GM23248 (cell line): Measurements from ENCODE around the gene COX8C. TPM values are rescaled to one million over a fixed set of nuclear protein-coding genes. Genes with fewer than 3 reads are reported as not detected.
A peak's percentile ranks its signal among the peaks of the same experiment; 100 is the strongest.

ENCODE experiments used
- DNase-seq: peaks from one replicate; pipeline ENCODE4 v3.0.0-alpha.2; 2015
- H2AFZ ChIP-seq: fragments of 200-600 bp; sonication (generic); 2 replicates; pipeline ENCODE4 v1.6.1; 2016; ENCODE audit warnings: antibody characterized with exemption
- H3F3A ChIP-seq: fragments of 200-600 bp; sonication (generic); 2 replicates; pipeline ENCODE4 v1.6.1; 2016; ENCODE audit warnings: mild to moderate bottlenecking, antibody characterized with exemption, mixed run types; ENCODE audit not compliant: insufficient read depth
- H3K27ac ChIP-seq: fragments of 200-600 bp; sonication (generic); 2 replicates; pipeline ENCODE4 v1.5.1; 2016; ENCODE audit warnings: mild to moderate bottlenecking
- H3K27me3 ChIP-seq: fragments of 200-600 bp; sonication (generic); replicated peaks from 2 replicates; pipeline ENCODE4 v1.6.1; 2016; ENCODE audit warnings: mild to moderate bottlenecking; ENCODE audit not compliant: insufficient read depth
- H3K36me3 ChIP-seq: fragments of 200-600 bp; sonication (generic); 2 replicates; pipeline ENCODE4 v1.6.1; 2016; ENCODE audit warnings: low read depth, mild to moderate bottlenecking
- H3K4me1 ChIP-seq: fragments of 200-600 bp; sonication (generic); 2 replicates; pipeline ENCODE4 v1.6.1; 2016; ENCODE audit warnings: mild to moderate bottlenecking; ENCODE audit not compliant: insufficient read depth
- H3K4me2 ChIP-seq: fragments of 200-600 bp; sonication (generic); one replicate; pipeline ENCODE4 v1.6.1; 2016; ENCODE audit warnings: mild to moderate bottlenecking; ENCODE audit not compliant: unreplicated experiment
- H3K4me3 ChIP-seq: fragments of 200-600 bp; sonication (generic); 2 replicates; pipeline ENCODE4 v1.5.1; 2016; ENCODE audit warnings: mild to moderate bottlenecking
- H3K79me2 ChIP-seq: fragments of 200-600 bp; sonication (generic); 2 replicates; pipeline ENCODE4 v1.6.1; 2016; ENCODE audit warnings: mild to moderate bottlenecking; ENCODE audit not compliant: insufficient read depth
- H3K9ac ChIP-seq: fragments of 200-600 bp; sonication (generic); 2 replicates; pipeline ENCODE4 v1.6.1; 2016; ENCODE audit warnings: mild to moderate bottlenecking
- H3K9me2 ChIP-seq: fragments of 200-600 bp; sonication (generic); 2 replicates; pipeline ENCODE4 v1.6.1; 2016; ENCODE audit warnings: mixed run types, mild to moderate bottlenecking, moderate library complexity; ENCODE audit not compliant: insufficient read depth
- H3K9me3 ChIP-seq: fragments of 200-600 bp; sonication (generic); one replicate; pipeline ENCODE4 v1.6.1; 2017; ENCODE audit warnings: low read depth
- H4K20me1 ChIP-seq: fragments of 200-600 bp; sonication (generic); 2 replicates; pipeline ENCODE4 v1.6.0; 2016; ENCODE audit not compliant: insufficient read depth
- EZH2 ChIP-seq: fragments of 200-600 bp; sonication (generic); IDR thresholded peaks from 2 replicates; pipeline ENCODE4 v1.6.1; 2018; ENCODE audit warnings: antibody characterized with exemption, mild to moderate bottlenecking; ENCODE audit not compliant: insufficient read depth, poor library complexity, severe bottlenecking
- EZH2phosphoT487 ChIP-seq: fragments of 200-600 bp; sonication (generic); IDR thresholded peaks from 2 replicates; pipeline ENCODE4 v1.6.1; 2018; ENCODE audit warnings: antibody characterized with exemption, moderate library complexity, mild to moderate bottlenecking, low read depth; ENCODE audit not compliant: insufficient read depth
- WGBS, 2 experiments: methylation state at CpG; one replicate each; pipeline ENCODE4 v1.1.6; 2015 to 2017; ENCODE audit warnings: low lambda C conversion rate in 2 of 2, low coverage in 1 of 2; ENCODE audit errors: missing lambda C conversion rate in 2 of 2; 5-methylcytosine and 5-hydroxymethylcytosine counted together
- in situ Hi-C: fragments of 300-500 bp; cut with MboI; formaldehyde crosslinking; loops from 2 replicates; pipeline ENCODE4 v1.15.0; 2020
- polyA plus RNA-seq: library from polyadenylated mRNA; unstranded; fragments of >200 nt; fragmentation: Nextera tagmentation; extraction: Ambion mirVana; gene quantifications from 2 replicates; pipeline ENCODE4 v1.2.1, GENCODE V29; 2016
- total RNA-seq: library from RNA; depleted of rRNA; stranded (reverse); fragments of >200 nt; shearing (Covaris generic); gene quantifications from 2 replicates; pipeline ENCODE4 v1.2.3, GENCODE V29; 2014

Gene COX8C
- total and polyA plus RNA-seq, 2 experiments from 2014 or later: not detected

DNA sequence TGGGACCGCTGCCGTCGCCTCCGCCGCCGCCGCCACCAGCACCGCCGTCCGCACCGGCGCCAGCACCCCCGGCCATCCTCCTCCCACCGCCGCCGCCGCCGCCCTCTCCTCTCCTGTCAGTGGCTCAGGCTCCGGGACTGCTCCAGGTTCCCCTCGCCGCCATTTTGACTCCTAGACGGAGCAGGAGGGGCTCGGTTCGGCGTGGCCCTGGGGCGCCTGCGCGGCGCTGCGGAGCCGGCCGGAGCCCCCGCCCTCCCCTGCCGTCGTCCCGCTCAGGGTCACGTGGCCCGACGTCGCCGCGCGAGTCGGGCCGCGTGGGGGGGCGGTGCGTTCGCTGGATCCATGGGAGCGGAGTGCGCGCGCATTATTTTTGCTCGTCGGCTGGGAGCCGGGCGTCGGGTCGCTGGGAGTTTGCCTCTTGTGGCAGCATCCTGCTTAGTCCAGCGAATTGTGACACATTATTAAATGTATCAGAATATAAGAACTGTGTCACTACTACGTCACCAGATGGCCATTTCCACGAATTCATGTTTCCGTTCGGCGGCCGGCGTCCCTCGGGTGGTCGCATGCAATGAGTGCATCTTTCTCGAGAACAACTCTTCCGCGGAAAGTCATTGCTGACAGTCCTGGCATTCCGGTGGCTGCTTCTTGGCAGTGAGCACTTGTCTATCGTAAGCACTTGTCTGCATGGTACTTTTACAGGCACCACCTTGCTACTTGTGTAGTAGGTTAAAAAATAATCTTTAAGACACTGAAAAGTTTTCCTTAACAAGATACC is 13.9 kb upstream of the COX8C start, which contains the start of gene BTBD7:
Gene BTBD7, minus strand, starts transcription at position 184 of the 778 bp plus-strand sequence. CDS start 36,985 bp downstream, outside the sequence.
- no peaks in the 10 kb centered on the region for H3K36me3 ChIP-seq
- no peaks in the 10 kb centered on the region for H3K9me2 ChIP-seq
- DNase-seq: peak; percentile 100
- H3K27me3 ChIP-seq: no peaks in the 10 kb centered on the region
- H3K27ac ChIP-seq: peak within 1 kb of the TSS; percentile 94
- peaks cover 8% of the 10 kb centered on the region; the same call in 1 of the 2 replicates for H3F3A ChIP-seq
- peak within 1 kb of the TSS; percentile 97 for H3K9ac ChIP-seq
- peaks cover 16% of the 10 kb centered on the region; the same call in 1 of the 2 replicates for H3K4me1 ChIP-seq
- peak within 1 kb of the TSS; percentile 89 for H2AFZ ChIP-seq
- H4K20me1 ChIP-seq: peaks cover 5% of the 10 kb centered on the region; the same call in 1 of the 2 replicates
- H3K9me3 ChIP-seq: no peaks in the 10 kb centered on the region
- TF ChIP-seq EZH2phosphoT487 (no peak), EZH2 (no peak)
- in situ Hi-C loops: no loop called here
- peak within 1 kb of the TSS; percentile 82 for H3K4me3 ChIP-seq
- H3K79me2 ChIP-seq: peaks cover 58% of the 10 kb centered on the region
- peak within 1 kb of the TSS; percentile 94 for H3K4me2 ChIP-seq
- WGBS, 2 experiments: 0 to 1% methylated on average over 55 to 74 of the region's 74 CpGs

DNA sequence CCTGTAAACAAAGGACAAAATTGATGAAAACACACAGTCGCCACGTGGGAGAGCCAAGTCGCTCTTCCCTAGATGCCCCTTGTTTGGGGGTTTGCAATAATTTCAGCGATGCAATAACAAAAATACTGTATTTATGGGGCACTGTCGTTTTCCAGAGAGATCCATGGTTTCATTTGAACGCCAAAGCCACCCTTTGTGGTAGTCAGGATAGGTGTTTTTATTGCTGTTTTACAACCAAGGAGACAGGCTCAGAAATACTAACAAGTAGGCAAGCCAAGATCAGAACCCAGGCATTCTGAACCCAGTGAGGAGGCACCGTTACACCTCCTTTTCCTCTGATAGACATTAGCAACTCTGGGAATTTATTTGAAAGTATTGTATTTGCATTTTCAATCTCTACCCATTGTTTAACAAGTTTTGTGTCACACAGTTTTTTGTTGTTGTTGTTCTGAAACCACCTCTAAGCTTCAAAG is 13.3 kb upstream of the COX8C start:
- Histone ChIP-seq H3K27me3 (no peaks in the 10 kb centered on the region), H3K9ac (peak overlapping the region; percentile 97), H3K79me2 (peaks cover 52% of the 10 kb centered on the region), H3K9me2 (no peaks in the 10 kb centered on the region), H3K4me3 (peak overlapping the region; percentile 82), H4K20me1 (peaks cover 5% of the 10 kb centered on the region; the same call in 1 of the 2 replicates), H3F3A (peaks cover 8% of the 10 kb centered on the region; the same call in 1 of the 2 replicates), H3K4me2 (peak overlapping the region; percentile 88), H3K36me3 (no peaks in the 10 kb centered on the region), H3K9me3 (no peaks in the 10 kb centered on the region), H2AFZ (peak overlapping the region; percentile 89), H3K4me1 (peaks cover 16% of the 10 kb centered on the region; the same call in 1 of the 2 replicates), H3K27ac (peak overlapping the region; percentile 94)
- WGBS, 2 experiments: 1 to 2% methylated on average over 7 of the region's 7 CpGs
- peak; percentile 31 for DNase-seq
- TF ChIP-seq EZH2: no peak
- no peak for TF ChIP-seq EZH2phosphoT487
- in situ Hi-C loops: no loop called here

DNA sequence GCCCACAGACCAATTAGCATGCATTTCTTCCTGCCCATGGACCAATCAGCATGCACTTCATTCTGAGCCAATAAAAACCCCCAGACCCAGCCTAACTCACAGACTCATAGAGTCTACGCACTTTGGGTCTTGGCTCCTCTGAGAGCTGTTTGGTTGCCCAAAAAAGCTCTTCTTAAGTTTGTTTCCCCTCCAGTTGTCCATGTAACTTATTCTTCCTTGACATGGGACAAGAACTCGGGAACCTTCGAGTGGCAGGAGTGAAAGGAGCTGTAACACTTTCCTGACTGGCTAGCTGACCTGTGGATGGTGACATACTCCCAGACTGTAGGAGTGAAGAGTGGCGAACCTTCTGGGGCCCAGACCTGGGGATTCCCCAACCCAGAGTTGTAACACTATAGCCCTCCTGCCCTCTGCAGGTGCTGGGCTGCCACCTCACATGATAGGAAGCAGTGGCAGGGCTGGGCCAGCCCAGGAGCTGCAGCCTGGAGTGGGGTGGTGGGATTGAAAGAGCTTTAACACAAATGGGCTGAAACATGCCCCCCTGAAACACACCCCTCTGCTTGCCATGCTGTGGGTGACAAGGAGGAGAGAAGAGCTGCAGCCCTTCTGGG is 9.7 kb upstream of the COX8C start:
- Histone ChIP-seq H3K79me2 (peaks cover 16% of the 10 kb centered on the region), H3K9ac (no peak overlapping the region), H3K27ac (no peak overlapping the region), H2AFZ (no peak overlapping the region), H3K4me3 (no peak overlapping the region), H3K36me3 (no peaks in the 10 kb centered on the region), H3K9me3 (no peaks in the 10 kb centered on the region), H3K9me2 (no peaks in the 10 kb centered on the region), H3K27me3 (no peaks in the 10 kb centered on the region), H3F3A (no peaks in the 10 kb centered on the region), H4K20me1 (no peaks in the 10 kb centered on the region), H3K4me2 (no peak overlapping the region), H3K4me1 (peaks cover 4% of the 10 kb centered on the region; the same call in 1 of the 2 replicates)
- 86 to 90% methylated on average over 4 of the region's 4 CpGs for WGBS, 2 experiments
- no peak for DNase-seq
- in situ Hi-C loops: no loop called here
- TF ChIP-seq EZH2phosphoT487 (no peak), EZH2 (no peak)

DNA sequence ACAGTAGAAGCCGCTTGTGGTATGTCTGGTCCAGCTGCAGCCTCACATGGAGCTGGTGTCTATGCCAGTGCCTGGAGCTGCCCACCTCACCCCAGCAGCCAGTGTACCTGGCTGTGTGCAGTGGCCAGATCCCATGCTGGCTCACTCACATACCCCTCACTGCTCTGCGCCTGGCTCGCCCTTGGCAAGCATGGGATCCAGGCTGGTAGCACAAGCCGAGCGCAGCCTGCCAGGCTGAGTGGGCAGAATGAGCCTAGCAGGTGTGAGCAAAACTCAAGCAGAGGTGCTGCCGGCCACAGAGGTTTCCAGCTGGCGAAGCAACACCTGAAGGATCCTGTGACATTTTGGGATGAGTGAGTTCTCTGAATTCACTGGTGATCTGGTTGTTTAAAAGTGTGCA is 9.1 kb upstream of the COX8C start:
- H3K4me1 ChIP-seq: peaks cover 4% of the 10 kb centered on the region; the same call in 1 of the 2 replicates
- H3K4me3 ChIP-seq: no peak overlapping the region
- H2AFZ ChIP-seq: no peak overlapping the region
- no peak overlapping the region for H3K4me2 ChIP-seq
- 79 to 87% methylated on average over 7 of the region's 7 CpGs for WGBS, 2 experiments
- in situ Hi-C loops: no loop called here
- no peak overlapping the region for H3K9ac ChIP-seq
- TF ChIP-seq EZH2phosphoT487: no peak
- TF ChIP-seq EZH2: no peak
- no peak for DNase-seq
- no peaks in the 10 kb centered on the region for H3K36me3 ChIP-seq
- H3F3A ChIP-seq: no peaks in the 10 kb centered on the region
- no peak overlapping the region for H3K27ac ChIP-seq
- H3K27me3 ChIP-seq: no peaks in the 10 kb centered on the region
- H4K20me1 ChIP-seq: no peaks in the 10 kb centered on the region
- no peaks in the 10 kb centered on the region for H3K9me2 ChIP-seq
- no peaks in the 10 kb centered on the region for H3K9me3 ChIP-seq
- peaks cover 15% of the 10 kb centered on the region; the same call in 1 of the 2 replicates for H3K79me2 ChIP-seq
